HepG2 (cell line): ENCODE measurements around the gene PRDX5. TPM values are rescaled to one million over a fixed set of nuclear protein-coding genes. Genes with fewer than 3 reads are reported as not detected.

Experiments
- CCAR2 ChIP-seq: fragments of 200-400 bp; formaldehyde crosslinking; optimal IDR thresholded peaks from 2 replicates; pipeline ENCODE3; 2018; ENCODE audit warnings: low read depth, mild to moderate bottlenecking, low read length, moderate library complexity
- CCDC6 ChIP-seq: sonication (generic); formaldehyde crosslinking; IDR thresholded peaks from 2 replicates; pipeline ENCODE4 v1.8.1; 2022; ENCODE audit warnings: mild to moderate bottlenecking, missing genetic modification reagents, moderate library complexity
- NAIF1 ChIP-seq: sonication (generic); formaldehyde crosslinking; IDR thresholded peaks from 2 replicates; pipeline ENCODE4 v1.5.0; 2020; ENCODE audit warnings: mild to moderate bottlenecking, missing genetic modification reagents, borderline replicate concordance
- NFKBIZ ChIP-seq: IDR thresholded peaks from 2 replicates; pipeline ENCODE4 v1.6.1; 2018; ENCODE audit warnings: missing genetic modification reagents, missing compliant biosample characterization
- RBM22 ChIP-seq: fragments of 200-400 bp; formaldehyde crosslinking; optimal IDR thresholded peaks from 2 replicates; pipeline ENCODE3; 2017; ENCODE audit warnings: mild to moderate bottlenecking, low read length, moderate library complexity
- RFXANK ChIP-seq: IDR thresholded peaks from 2 replicates; pipeline ENCODE4 v1.6.1; 2016
- ZNF24 ChIP-seq: fragments of 450-650 bp; IDR thresholded peaks from 2 replicates; pipeline ENCODE4 v1.6.1; 2017; ENCODE audit warnings: antibody characterized with exemption, mild to moderate bottlenecking
- ZNF253 ChIP-seq: sonication (generic); formaldehyde crosslinking; IDR thresholded peaks from 2 replicates; pipeline ENCODE4 v1.8.0; 2022; ENCODE audit warnings: mild to moderate bottlenecking, missing genetic modification reagents, borderline replicate concordance
- ZNF335 ChIP-seq: sonication (generic); formaldehyde crosslinking; IDR thresholded peaks from 2 replicates; pipeline ENCODE4 v1.4.0; 2020; ENCODE audit warnings: missing genetic modification reagents
- ZNF577 ChIP-seq: sonication (generic); formaldehyde crosslinking; IDR thresholded peaks from 2 replicates; pipeline ENCODE4 v1.4.0; 2020; ENCODE audit warnings: mild to moderate bottlenecking, low read depth, missing genetic modification reagents, borderline replicate concordance
- ZSCAN9 ChIP-seq: IDR thresholded peaks from 2 replicates; pipeline ENCODE4 v1.6.1; 2016; ENCODE audit warnings: borderline replicate concordance
- polyA plus RNA-seq, 8 experiments: library from polyadenylated mRNA; depleted of rRNA in 3 of 8; stranded (reverse) in 7 of 8; unstranded in 1 of 8; fragments of >200 nt; fragmentation: Illumina TruSeq in 4 of 8; extraction: Trizol in 4 of 8; gene quantifications; 2 replicates each; pipeline versions ENCODE4 v1.2.1 to v1.2.3, GENCODE V29; 2011 to 2016; ENCODE audit warnings: low read depth in 4 of 8, missing spikeins in 1 of 8, mixed read lengths in 1 of 8; ENCODE audit not compliant: insufficient read depth in 1 of 8
- total RNA-seq, 5 experiments: library from RNA; depleted of rRNA; stranded (reverse); fragments of >200 nt; fragmentation: Illumina TruSeq; extraction: Trizol; gene quantifications; 2 replicates each; pipeline ENCODE4 v1.2.3, GENCODE V29; 2016; ENCODE audit warnings: low read depth in 1 of 5
- TF ChIP-seq, protein P1 (sequence below): sonication (generic); formaldehyde crosslinking; IDR thresholded peaks from 2 replicates; pipeline ENCODE4 v1.5.1; 2020; ENCODE audit warnings: missing genetic modification reagents, mild to moderate bottlenecking, borderline replicate concordance
- TF ChIP-seq, protein P2 (sequence below), 2 experiments: sonication (generic) in 1 of 2; formaldehyde crosslinking in 1 of 2; IDR thresholded peaks; 2 replicates each; pipeline versions ENCODE4 v1.5.1 to v1.6.1; 2011 to 2020; ENCODE audit warnings: borderline replicate concordance in 1 of 2, low read depth in 1 of 2, low read length in 1 of 2, mild to moderate bottlenecking in 1 of 2, missing genetic modification reagents in 1 of 2, moderate library complexity in 1 of 2
- TF ChIP-seq, protein P3 (sequence below): sonication (generic); formaldehyde crosslinking; IDR thresholded peaks from 2 replicates; pipeline ENCODE4 v1.4.0; 2020; ENCODE audit warnings: missing genetic modification reagents, borderline replicate concordance
- TF ChIP-seq, protein P4 (sequence below): sonication (generic); formaldehyde crosslinking; IDR thresholded peaks from 2 replicates; pipeline ENCODE4 v1.4.0; 2020; ENCODE audit warnings: missing genetic modification reagents
- TF ChIP-seq, protein P5 (sequence below): sonication (generic); formaldehyde crosslinking; conservative IDR thresholded peaks from 2 replicates; pipeline ENCODE4 v1.8.0; 2022; ENCODE audit warnings: low read depth, missing genetic modification reagents

PRDX5 gene
- total and polyA plus RNA-seq, 2 of the 13 experiments (the other 11 are each of a cell fraction or from before 2014, with no cell fraction given): 215 to 311 TPM

DNA sequence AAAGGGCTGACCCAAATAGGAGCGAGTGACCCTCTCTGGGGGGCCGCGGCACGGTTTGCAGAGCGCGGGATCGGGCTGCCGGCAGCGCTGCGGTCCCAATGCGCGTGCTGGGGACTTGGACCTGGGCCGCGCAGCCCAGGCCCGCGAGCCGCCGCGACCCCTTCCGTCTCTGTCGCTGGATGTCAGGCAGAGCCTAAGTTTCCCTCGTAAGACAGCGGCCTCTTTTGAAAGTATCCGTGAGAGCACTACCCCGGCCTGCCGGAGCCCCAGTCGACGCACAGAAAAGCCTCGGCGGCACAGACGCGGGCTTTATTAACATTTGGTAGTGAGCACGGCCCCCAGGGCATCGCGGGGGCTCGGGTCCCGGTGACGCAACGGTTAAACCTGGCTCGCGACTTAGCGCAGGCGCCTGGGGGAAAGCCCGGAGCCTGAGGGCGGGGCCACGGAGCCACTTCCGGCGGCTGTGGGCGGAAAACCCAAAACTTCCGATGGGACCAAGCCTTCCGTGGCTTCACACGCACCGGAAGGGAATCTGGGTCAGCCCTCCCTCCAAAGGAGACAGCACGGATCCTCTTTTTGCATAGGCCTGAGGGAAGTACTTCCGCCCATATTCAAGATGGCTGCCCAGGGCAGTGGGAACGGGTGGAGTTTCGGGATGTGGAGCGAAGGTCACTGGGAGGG lies 48.2 kb upstream of the PRDX5 start (continued):
- TF ChIP-seq, protein P1, sequence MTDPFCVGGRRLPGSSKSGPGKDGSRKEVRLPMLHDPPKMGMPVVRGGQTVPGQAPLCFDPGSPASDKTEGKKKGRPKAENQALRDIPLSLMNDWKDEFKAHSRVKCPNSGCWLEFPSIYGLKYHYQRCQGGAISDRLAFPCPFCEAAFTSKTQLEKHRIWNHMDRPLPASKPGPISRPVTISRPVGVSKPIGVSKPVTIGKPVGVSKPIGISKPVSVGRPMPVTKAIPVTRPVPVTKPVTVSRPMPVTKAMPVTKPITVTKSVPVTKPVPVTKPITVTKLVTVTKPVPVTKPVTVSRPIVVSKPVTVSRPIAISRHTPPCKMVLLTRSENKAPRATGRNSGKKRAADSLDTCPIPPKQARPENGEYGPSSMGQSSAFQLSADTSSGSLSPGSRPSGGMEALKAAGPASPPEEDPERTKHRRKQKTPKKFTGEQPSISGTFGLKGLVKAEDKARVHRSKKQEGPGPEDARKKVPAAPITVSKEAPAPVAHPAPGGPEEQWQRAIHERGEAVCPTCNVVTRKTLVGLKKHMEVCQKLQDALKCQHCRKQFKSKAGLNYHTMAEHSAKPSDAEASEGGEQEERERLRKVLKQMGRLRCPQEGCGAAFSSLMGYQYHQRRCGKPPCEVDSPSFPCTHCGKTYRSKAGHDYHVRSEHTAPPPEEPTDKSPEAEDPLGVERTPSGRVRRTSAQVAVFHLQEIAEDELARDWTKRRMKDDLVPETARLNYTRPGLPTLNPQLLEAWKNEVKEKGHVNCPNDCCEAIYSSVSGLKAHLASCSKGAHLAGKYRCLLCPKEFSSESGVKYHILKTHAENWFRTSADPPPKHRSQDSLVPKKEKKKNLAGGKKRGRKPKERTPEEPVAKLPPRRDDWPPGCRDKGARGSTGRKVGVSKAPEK (CRISPR knock-in tag): no peak
- TF ChIP-seq ZNF577 (CRISPR knock-in tag) (no peak), ZNF24 (no peak), ZSCAN9 (CRISPR knock-in tag) (no peak), RBM22 (no peak), NAIF1 (CRISPR knock-in tag) (peak; percentile 100), NFKBIZ (CRISPR knock-in tag) (no peak; the same call in 1 of the 2 replicates), ZNF335 (peak; percentile 78; the same call in 1 of the 2 replicates), ZNF253 (CRISPR knock-in tag) (no peak), CCAR2 (no peak), RFXANK (CRISPR knock-in tag) (no peak), CCDC6 (CRISPR knock-in tag) (0 out of 2 replicates have a peak, but pooled peaks have one; percentile 7)
- TF ChIP-seq, protein P2, sequence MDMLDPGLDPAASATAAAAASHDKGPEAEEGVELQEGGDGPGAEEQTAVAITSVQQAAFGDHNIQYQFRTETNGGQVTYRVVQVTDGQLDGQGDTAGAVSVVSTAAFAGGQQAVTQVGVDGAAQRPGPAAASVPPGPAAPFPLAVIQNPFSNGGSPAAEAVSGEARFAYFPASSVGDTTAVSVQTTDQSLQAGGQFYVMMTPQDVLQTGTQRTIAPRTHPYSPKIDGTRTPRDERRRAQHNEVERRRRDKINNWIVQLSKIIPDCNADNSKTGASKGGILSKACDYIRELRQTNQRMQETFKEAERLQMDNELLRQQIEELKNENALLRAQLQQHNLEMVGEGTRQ (IDR thresholded peaks at IDR 0.05; ENCODE audit: low read depth, low read length): no peak
- TF ChIP-seq, protein P2 (CRISPR knock-in tag; IDR thresholded peaks at IDR 0.05; ENCODE audit: borderline replicate concordance): peak; percentile 51; the same call in 1 of the 2 replicates
- TF ChIP-seq, protein P3, sequence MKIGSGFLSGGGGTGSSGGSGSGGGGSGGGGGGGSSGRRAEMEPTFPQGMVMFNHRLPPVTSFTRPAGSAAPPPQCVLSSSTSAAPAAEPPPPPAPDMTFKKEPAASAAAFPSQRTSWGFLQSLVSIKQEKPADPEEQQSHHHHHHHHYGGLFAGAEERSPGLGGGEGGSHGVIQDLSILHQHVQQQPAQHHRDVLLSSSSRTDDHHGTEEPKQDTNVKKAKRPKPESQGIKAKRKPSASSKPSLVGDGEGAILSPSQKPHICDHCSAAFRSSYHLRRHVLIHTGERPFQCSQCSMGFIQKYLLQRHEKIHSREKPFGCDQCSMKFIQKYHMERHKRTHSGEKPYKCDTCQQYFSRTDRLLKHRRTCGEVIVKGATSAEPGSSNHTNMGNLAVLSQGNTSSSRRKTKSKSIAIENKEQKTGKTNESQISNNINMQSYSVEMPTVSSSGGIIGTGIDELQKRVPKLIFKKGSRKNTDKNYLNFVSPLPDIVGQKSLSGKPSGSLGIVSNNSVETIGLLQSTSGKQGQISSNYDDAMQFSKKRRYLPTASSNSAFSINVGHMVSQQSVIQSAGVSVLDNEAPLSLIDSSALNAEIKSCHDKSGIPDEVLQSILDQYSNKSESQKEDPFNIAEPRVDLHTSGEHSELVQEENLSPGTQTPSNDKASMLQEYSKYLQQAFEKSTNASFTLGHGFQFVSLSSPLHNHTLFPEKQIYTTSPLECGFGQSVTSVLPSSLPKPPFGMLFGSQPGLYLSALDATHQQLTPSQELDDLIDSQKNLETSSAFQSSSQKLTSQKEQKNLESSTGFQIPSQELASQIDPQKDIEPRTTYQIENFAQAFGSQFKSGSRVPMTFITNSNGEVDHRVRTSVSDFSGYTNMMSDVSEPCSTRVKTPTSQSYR (CRISPR knock-in tag): no peak
- TF ChIP-seq, protein P4, sequence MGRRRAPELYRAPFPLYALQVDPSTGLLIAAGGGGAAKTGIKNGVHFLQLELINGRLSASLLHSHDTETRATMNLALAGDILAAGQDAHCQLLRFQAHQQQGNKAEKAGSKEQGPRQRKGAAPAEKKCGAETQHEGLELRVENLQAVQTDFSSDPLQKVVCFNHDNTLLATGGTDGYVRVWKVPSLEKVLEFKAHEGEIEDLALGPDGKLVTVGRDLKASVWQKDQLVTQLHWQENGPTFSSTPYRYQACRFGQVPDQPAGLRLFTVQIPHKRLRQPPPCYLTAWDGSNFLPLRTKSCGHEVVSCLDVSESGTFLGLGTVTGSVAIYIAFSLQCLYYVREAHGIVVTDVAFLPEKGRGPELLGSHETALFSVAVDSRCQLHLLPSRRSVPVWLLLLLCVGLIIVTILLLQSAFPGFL: no peak
- TF ChIP-seq, protein P5, sequence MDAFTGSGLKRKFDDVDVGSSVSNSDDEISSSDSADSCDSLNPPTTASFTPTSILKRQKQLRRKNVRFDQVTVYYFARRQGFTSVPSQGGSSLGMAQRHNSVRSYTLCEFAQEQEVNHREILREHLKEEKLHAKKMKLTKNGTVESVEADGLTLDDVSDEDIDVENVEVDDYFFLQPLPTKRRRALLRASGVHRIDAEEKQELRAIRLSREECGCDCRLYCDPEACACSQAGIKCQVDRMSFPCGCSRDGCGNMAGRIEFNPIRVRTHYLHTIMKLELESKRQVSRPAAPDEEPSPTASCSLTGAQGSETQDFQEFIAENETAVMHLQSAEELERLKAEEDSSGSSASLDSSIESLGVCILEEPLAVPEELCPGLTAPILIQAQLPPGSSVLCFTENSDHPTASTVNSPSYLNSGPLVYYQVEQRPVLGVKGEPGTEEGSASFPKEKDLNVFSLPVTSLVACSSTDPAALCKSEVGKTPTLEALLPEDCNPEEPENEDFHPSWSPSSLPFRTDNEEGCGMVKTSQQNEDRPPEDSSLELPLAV (CRISPR knock-in tag): no peak
